Panc1 (cell line): Measurements from ENCODE around the gene IL17REL. TPM values are rescaled to one million over a fixed set of nuclear protein-coding genes. Genes with fewer than 3 reads are reported as not detected.

ENCODE experiments used
- ATAC-seq: fragments of 200-7000 bp; cut with Tn5 transposase; 2 replicates; pipeline ENCODE4 v1.9.1; 2020; ENCODE audit warnings: mild to moderate bottlenecking, moderate library complexity
- BruUV-seq: library from RNA; stranded (reverse); fragments of 400-500 nt; replicated peaks from 2 replicates; lab custom pipeline; 2021; lab: Mats Ljungman, UMichigan
- CTCF ChIA-PET: fragments of 300-600 bp; sonication (Branson Sonifier 250); formaldehyde crosslinking; loops from one replicate; lab custom pipeline; 2022; ENCODE audit warnings: antibody characterized with exemption; lab: Charles Lee
- POLR2A ChIA-PET: fragments of 300-600 bp; sonication (Branson Sonifier 250); formaldehyde crosslinking; loops from one replicate; lab custom pipeline; 2022; ENCODE audit warnings: antibody characterized with exemption; lab: Charles Lee
- DNase-seq: peaks from one replicate; pipeline ENCODE4 v3.0.0-alpha.2; 2010; ENCODE audit warnings: low read depth, low spot score
- H3K27ac ChIP-seq: 2 replicates; pipeline ENCODE4 v1.5.1; 2011; ENCODE audit warnings: mild to moderate bottlenecking, low read length, inconsistent platforms
- H3K27me3 ChIP-seq: fragments of 200-500 bp; sonication (Bioruptor generic); 2 replicates; pipeline ENCODE4 v1.6.0; 2014; ENCODE audit warnings: low read length, inconsistent platforms; ENCODE audit not compliant: control insufficient read depth, insufficient read depth
- H3K36me3 ChIP-seq: fragments of 200-500 bp; sonication (Bioruptor generic); 2 replicates; pipeline ENCODE4 v1.5.1; 2014; ENCODE audit warnings: inconsistent platforms, mild to moderate bottlenecking, low read length, moderate library complexity; ENCODE audit not compliant: control insufficient read depth, insufficient read depth
- H3K4me1 ChIP-seq: 2 replicates; pipeline ENCODE4 v1.5.1; 2011; ENCODE audit warnings: inconsistent platforms, mild to moderate bottlenecking, low read length, moderate library complexity; ENCODE audit not compliant: control insufficient read depth, insufficient read depth
- H3K4me3 ChIP-seq, 2 experiments: 2 replicates each; pipeline ENCODE4 v1.5.1; 2011 to 2012; ENCODE audit warnings: low read depth in 2 of 2, low read length in 2 of 2, mild to moderate bottlenecking in 2 of 2, inconsistent platforms in 1 of 2, moderate library complexity in 1 of 2
- H3K9me3 ChIP-seq: fragments of 200-500 bp; sonication (Bioruptor generic); 2 replicates; pipeline ENCODE4 v1.5.1; 2014; ENCODE audit warnings: low read depth, mild to moderate bottlenecking, inconsistent platforms, low read length, moderate library complexity; ENCODE audit not compliant: control insufficient read depth, insufficient read depth
- CTCF ChIP-seq: fragments of 450-650 bp; IDR thresholded peaks from 2 replicates; pipeline ENCODE4 v1.5.1; 2017; ENCODE audit warnings: mild to moderate bottlenecking
- POLR2AphosphoS5 ChIP-seq: IDR thresholded peaks from 2 replicates; pipeline ENCODE4 v1.6.1; 2012; ENCODE audit warnings: mild to moderate bottlenecking, low read depth, low read length, moderate library complexity
- REST ChIP-seq, 2 experiments: IDR thresholded peaks; 2 replicates each; pipeline ENCODE4 v1.6.1; 2011 to 2012; ENCODE audit warnings: low read depth in 2 of 2, control low read depth in 1 of 2, low read length in 1 of 2, mild to moderate bottlenecking in 1 of 2, moderate library complexity in 1 of 2; ENCODE audit not compliant: insufficient read depth in 1 of 2
- SIN3A ChIP-seq: IDR thresholded peaks from 2 replicates; pipeline ENCODE4 v1.6.1; 2012; ENCODE audit warnings: low read depth, mild to moderate bottlenecking, low read length, moderate library complexity, borderline replicate concordance; ENCODE audit not compliant: insufficient read depth
- TCF7L2 ChIP-seq: IDR thresholded peaks from 2 replicates; pipeline ENCODE4 v1.6.1; 2011; ENCODE audit warnings: mild to moderate bottlenecking, low read depth, low read length, inconsistent platforms
- in situ Hi-C: cut with HindIII; loops from 2 replicates; pipeline ENCODE4 v1.10.0; 2016; ENCODE audit warnings: low sequenced_read_pairs, low pct_unique_long_range_greater_than_20kb
- intact Hi-C: fragments of 100-400 bp; cut with micrococcal nuclease; formaldehyde crosslinking; loops from one replicate; pipeline ENCODE4 v1.10.0; 2022; ENCODE audit not compliant: unreplicated experiment
- total RNA-seq: library from RNA; stranded (reverse); gene quantifications from one replicate; pipeline ENCODE4 v1.2.1, GENCODE V29; 2021; ENCODE audit not compliant: unreplicated experiment

The IL17REL gene
- total RNA-seq, 1 experiment from 2014 or later = 0.82 TPM

GRCh38 chr22:49967706-49968208 lies 44.8 kb downstream of the IL17REL start:
- ChIA-PET POLR2A (no interaction called here), CTCF (interaction anchor here (0.6 kb wide), 1 partner anchor 37 kb away, joined by 3 read pairs; no protein-coding TSS in a partner anchor)
- no peak for ATAC-seq
- H3K9me3 ChIP-seq = no peaks in the 10 kb centered on the region
- H3K36me3 ChIP-seq = no peaks in the 10 kb centered on the region; the same call in 1 of the 2 replicates
- peak overlapping the region; percentile 46 for H3K27ac ChIP-seq
- H3K27me3 ChIP-seq = no peaks in the 10 kb centered on the region
- intact Hi-C loops = no loop called here
- no TSS peak for BruUV-seq
- in situ Hi-C loops = no loop called here
- TF ChIP-seq TCF7L2 (no peak), POLR2AphosphoS5 (no peak), REST (IDR thresholded peaks at IDR 0.05; ENCODE audit: insufficient read depth in 1 of 2, low read depth in 2 of 2, low read length in 1 of 2) (no peak), CTCF (no peak), SIN3A (no peak)
- DNase-seq = no peak
- H3K4me1 ChIP-seq = peaks cover 63% of the 10 kb centered on the region
- peak overlapping the region in 1 of 2 experiments; percentile 20; a peak in 1 of 4 replicates for H3K4me3 ChIP-seq

GRCh38 chr22:49966774-49967705 lies 45.5 kb downstream of the IL17REL start:
- in situ Hi-C loops = no loop called here
- Histone ChIP-seq H3K4me1 (peaks cover 63% of the 10 kb centered on the region), H3K27ac (peak overlapping the region; percentile 46), H3K27me3 (no peaks in the 10 kb centered on the region), H3K36me3 (no peaks in the 10 kb centered on the region; the same call in 1 of the 2 replicates), H3K4me3 (peak overlapping the region in 1 of 2 experiments; percentile 20; a peak in 1 of 4 replicates), H3K9me3 (no peaks in the 10 kb centered on the region)
- ATAC-seq = no peak
- ChIA-PET CTCF (interaction anchor here (0.6 kb wide), 1 partner anchor 36 kb away, joined by 3 read pairs; no protein-coding TSS in a partner anchor), POLR2A (no interaction called here)
- TF ChIP-seq POLR2AphosphoS5 (0 out of 2 replicates have a peak, but pooled peaks have one; percentile 1), CTCF (no peak), SIN3A (no peak), REST (IDR thresholded peaks at IDR 0.05; ENCODE audit: insufficient read depth in 1 of 2, low read depth in 2 of 2, low read length in 1 of 2) (no peak), TCF7L2 (no peak)
- no TSS peak for BruUV-seq
- intact Hi-C loops = no loop called here
- DNase-seq = no peak
